ENCODE data around the gene S100A12. TPM values are rescaled to one million over a fixed set of nuclear protein-coding genes. Genes with fewer than 3 reads are reported as not detected.
A peak's percentile ranks its signal among the peaks of the same experiment; 100 is the strongest.

S100A12 gene
- total and polyA plus RNA-seq, 9 of the 15 experiments (the other 6 are each of a cell fraction or from before 2014, with no cell fraction given) = not detected

DNA sequence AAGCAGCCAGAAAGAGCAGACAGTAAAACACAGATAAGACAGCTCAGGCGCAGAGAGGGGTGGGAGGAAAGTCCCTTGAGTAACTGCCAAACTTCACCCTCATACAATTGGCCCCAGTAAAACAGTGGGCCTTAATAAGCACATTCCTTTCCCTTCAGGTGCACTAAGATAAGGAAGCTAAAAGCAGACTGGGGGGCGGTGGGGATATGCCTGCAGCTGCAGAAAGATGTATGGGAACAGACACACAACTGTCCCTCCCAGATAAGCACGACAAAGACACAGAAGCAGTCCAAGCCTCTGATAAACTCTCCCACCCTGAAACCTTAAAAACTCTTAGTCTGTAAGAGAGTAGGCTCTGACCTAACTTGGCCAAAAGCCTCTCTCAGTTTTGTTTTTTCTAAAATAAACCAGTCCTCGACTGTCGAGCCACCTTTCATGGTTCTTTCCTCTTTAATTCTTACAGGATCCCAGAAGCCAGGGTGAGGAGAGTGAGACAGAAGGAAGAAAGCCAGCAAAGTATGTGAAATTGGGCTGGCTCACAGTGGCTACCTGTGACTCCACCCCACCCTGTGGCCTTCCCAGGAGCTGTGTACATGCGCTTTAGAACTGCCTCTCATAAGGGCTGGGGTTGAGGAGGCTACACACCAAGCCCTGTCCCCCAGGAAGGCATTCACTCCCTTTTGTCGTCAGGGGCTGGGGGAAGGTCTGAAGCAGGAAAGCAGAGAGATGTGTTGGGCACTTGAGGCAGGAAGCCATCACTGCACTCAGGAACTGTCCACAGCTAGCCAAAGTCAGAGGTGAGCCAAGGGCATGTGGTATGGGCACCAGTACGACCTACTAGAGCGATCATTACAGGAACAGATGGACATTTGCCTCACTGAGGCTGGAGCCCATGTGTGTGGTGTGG, 31.4 kb downstream of the S100A12 start (continued):
- peak; percentile 96 for TF ChIP-seq PYGO2 (tag; IDR thresholded peaks at IDR 0.05)
- TF ChIP-seq OTX1 (CRISPR knock-in tag; IDR thresholded peaks at IDR 0.05) = peak; percentile 93
- TF ChIP-seq PTRF (tag; IDR thresholded peaks at IDR 0.05) = peak; percentile 64
- peak; percentile 100 for TF ChIP-seq HDAC3 (IDR thresholded peaks at IDR 0.05; ENCODE audit: borderline replicate concordance, partially characterized antibody)
- peak; percentile 97 for TF ChIP-seq RNF2 (IDR thresholded peaks at IDR 0.05)
- TF ChIP-seq ZNF584 (CRISPR knock-in tag; IDR thresholded peaks at IDR 0.05; ENCODE audit: low read depth) = peak; percentile 99
- peak; percentile 98 for TF ChIP-seq EP300 (IDR thresholded peaks at IDR 0.05; ENCODE audit: low read length)
- peak; percentile 100 for TF ChIP-seq TCF3 (CRISPR knock-in tag; IDR thresholded peaks at IDR 0.05)
- TF ChIP-seq, protein P1, sequence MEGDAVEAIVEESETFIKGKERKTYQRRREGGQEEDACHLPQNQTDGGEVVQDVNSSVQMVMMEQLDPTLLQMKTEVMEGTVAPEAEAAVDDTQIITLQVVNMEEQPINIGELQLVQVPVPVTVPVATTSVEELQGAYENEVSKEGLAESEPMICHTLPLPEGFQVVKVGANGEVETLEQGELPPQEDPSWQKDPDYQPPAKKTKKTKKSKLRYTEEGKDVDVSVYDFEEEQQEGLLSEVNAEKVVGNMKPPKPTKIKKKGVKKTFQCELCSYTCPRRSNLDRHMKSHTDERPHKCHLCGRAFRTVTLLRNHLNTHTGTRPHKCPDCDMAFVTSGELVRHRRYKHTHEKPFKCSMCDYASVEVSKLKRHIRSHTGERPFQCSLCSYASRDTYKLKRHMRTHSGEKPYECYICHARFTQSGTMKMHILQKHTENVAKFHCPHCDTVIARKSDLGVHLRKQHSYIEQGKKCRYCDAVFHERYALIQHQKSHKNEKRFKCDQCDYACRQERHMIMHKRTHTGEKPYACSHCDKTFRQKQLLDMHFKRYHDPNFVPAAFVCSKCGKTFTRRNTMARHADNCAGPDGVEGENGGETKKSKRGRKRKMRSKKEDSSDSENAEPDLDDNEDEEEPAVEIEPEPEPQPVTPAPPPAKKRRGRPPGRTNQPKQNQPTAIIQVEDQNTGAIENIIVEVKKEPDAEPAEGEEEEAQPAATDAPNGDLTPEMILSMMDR (IDR thresholded peaks at IDR 0.05 in 2 of 3, conservative IDR thresholded peaks at IDR 0.05 in 1 of 3; ENCODE audit: insufficient read depth in 2 of 3, low read depth in 1 of 3, low read length in 3 of 3) = no peak; a peak in 1 of 6 replicates
- no peak; the same call in 1 of the 2 replicates for TF ChIP-seq NR1H2 (CRISPR knock-in tag; IDR thresholded peaks at IDR 0.05)
- TF ChIP-seq RB1 (IDR thresholded peaks at IDR 0.05; ENCODE audit: low read depth) = peak; percentile 41; the same call in 1 of the 2 replicates
- TF ChIP-seq, protein P2, sequence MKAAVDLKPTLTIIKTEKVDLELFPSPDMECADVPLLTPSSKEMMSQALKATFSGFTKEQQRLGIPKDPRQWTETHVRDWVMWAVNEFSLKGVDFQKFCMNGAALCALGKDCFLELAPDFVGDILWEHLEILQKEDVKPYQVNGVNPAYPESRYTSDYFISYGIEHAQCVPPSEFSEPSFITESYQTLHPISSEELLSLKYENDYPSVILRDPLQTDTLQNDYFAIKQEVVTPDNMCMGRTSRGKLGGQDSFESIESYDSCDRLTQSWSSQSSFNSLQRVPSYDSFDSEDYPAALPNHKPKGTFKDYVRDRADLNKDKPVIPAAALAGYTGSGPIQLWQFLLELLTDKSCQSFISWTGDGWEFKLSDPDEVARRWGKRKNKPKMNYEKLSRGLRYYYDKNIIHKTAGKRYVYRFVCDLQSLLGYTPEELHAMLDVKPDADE (conservative IDR thresholded peaks at IDR 0.05; ENCODE audit: control insufficient read depth, low read depth, low read length) = 0 out of 2 replicates have a peak, but pooled peaks have one; percentile 81
- TF ChIP-seq ZNF143 (CRISPR knock-in tag; IDR thresholded peaks at IDR 0.05) = no peak
- TF ChIP-seq NFIC (IDR thresholded peaks at IDR 0.05) = peak; percentile 99
- peak; percentile 99 for TF ChIP-seq ZNF589 (CRISPR knock-in tag; IDR thresholded peaks at IDR 0.05; ENCODE audit: low read depth)
- TF ChIP-seq LCOR (CRISPR knock-in tag; IDR thresholded peaks at IDR 0.05) = peak; percentile 89
- 0 out of 2 replicates have a peak, but pooled peaks have one; percentile 40 for TF ChIP-seq KAT7 (CRISPR knock-in tag; IDR thresholded peaks at IDR 0.05; ENCODE audit: borderline replicate concordance)
- TF ChIP-seq, protein P3, sequence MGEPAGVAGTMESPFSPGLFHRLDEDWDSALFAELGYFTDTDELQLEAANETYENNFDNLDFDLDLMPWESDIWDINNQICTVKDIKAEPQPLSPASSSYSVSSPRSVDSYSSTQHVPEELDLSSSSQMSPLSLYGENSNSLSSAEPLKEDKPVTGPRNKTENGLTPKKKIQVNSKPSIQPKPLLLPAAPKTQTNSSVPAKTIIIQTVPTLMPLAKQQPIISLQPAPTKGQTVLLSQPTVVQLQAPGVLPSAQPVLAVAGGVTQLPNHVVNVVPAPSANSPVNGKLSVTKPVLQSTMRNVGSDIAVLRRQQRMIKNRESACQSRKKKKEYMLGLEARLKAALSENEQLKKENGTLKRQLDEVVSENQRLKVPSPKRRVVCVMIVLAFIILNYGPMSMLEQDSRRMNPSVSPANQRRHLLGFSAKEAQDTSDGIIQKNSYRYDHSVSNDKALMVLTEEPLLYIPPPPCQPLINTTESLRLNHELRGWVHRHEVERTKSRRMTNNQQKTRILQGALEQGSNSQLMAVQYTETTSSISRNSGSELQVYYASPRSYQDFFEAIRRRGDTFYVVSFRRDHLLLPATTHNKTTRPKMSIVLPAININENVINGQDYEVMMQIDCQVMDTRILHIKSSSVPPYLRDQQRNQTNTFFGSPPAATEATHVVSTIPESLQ (CRISPR knock-in tag; IDR thresholded peaks at IDR 0.05) = no peak
- peak; percentile 57; the same call in 1 of the 2 replicates for TF ChIP-seq ZBTB7A (IDR thresholded peaks at IDR 0.05; ENCODE audit: borderline replicate concordance, control insufficient read depth, low read depth, low read length)
- TF ChIP-seq, protein P4, sequence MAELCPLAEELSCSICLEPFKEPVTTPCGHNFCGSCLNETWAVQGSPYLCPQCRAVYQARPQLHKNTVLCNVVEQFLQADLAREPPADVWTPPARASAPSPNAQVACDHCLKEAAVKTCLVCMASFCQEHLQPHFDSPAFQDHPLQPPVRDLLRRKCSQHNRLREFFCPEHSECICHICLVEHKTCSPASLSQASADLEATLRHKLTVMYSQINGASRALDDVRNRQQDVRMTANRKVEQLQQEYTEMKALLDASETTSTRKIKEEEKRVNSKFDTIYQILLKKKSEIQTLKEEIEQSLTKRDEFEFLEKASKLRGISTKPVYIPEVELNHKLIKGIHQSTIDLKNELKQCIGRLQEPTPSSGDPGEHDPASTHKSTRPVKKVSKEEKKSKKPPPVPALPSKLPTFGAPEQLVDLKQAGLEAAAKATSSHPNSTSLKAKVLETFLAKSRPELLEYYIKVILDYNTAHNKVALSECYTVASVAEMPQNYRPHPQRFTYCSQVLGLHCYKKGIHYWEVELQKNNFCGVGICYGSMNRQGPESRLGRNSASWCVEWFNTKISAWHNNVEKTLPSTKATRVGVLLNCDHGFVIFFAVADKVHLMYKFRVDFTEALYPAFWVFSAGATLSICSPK (IDR thresholded peaks at IDR 0.05; ENCODE audit: borderline replicate concordance) = 0 out of 2 replicates have a peak, but pooled peaks have one; percentile 33
